Measurements from ENCODE around the gene TBX1.

The TBX1 gene

GRCh38 chr22:19795617-19796008 lies 35.0 kb downstream of the TBX1 start:
- no peak for TF ChIP-seq CTCF (IDR thresholded peaks at IDR 0.05; ENCODE audit: low read depth, low read length, missing control alignments)
- in situ Hi-C loops (cut with HindIII; ENCODE audit: low sequenced_read_pairs): no loop called here
- no peak for DNase-seq (ENCODE audit: low read depth)
- no peak overlapping the region for H3K4me3 ChIP-seq (ENCODE audit: low read depth, low read length)

GRCh38 chr22:19796160-19796559 lies 35.6 kb downstream of the TBX1 start:
- in situ Hi-C loops (cut with HindIII; ENCODE audit: low sequenced_read_pairs): no loop called here
- no peak for TF ChIP-seq CTCF (IDR thresholded peaks at IDR 0.05; ENCODE audit: low read depth, low read length, missing control alignments)
- H3K4me3 ChIP-seq (ENCODE audit: low read depth, low read length): no peak overlapping the region
- no peak for DNase-seq (ENCODE audit: low read depth)

- no peak overlapping the region for H3K4me3 ChIP-seq (ENCODE audit: low read depth, low read length)
- in situ Hi-C loops (cut with HindIII; ENCODE audit: low sequenced_read_pairs): no loop called here
- DNase-seq (ENCODE audit: low read depth): no peak
- no peak for TF ChIP-seq CTCF (IDR thresholded peaks at IDR 0.05; ENCODE audit: low read depth, low read length, missing control alignments)
These were observed 36.8 kb downstream of the TBX1 start for GRCh38 chr22:19797086-19798002.

- no peak for TF ChIP-seq CTCF (IDR thresholded peaks at IDR 0.05; ENCODE audit: low read depth, low read length, missing control alignments)
- no peak for DNase-seq (ENCODE audit: low read depth)
These were observed 37.6 kb downstream of the TBX1 start for GRCh38 chr22:19798003-19798665.

GRCh38 chr22:19798891-19799293 lies 38.3 kb downstream of the TBX1 start:
- no peak for TF ChIP-seq CTCF (IDR thresholded peaks at IDR 0.05; ENCODE audit: low read depth, low read length, missing control alignments)
- H3K4me3 ChIP-seq (ENCODE audit: low read depth, low read length): no peak overlapping the region
- in situ Hi-C loops (cut with HindIII; ENCODE audit: low sequenced_read_pairs): no loop called here

More at GRCh38 chr22:19798003-19798665, 37.6 kb downstream of the TBX1 start:
- H3K4me3 ChIP-seq (ENCODE audit: low read depth, low read length): no peak overlapping the region
- in situ Hi-C loops (cut with HindIII; ENCODE audit: low sequenced_read_pairs): no loop called here

GRCh38 chr22:19799322-19800190 lies 39.0 kb downstream of the TBX1 start:
- TF ChIP-seq CTCF (IDR thresholded peaks at IDR 0.05; ENCODE audit: low read depth, low read length, missing control alignments): peak; percentile 17
- in situ Hi-C loops (cut with HindIII; ENCODE audit: low sequenced_read_pairs): no loop called here
- peak; percentile 95 for DNase-seq (ENCODE audit: low read depth)
- H3K4me3 ChIP-seq (ENCODE audit: low read depth, low read length): no peak overlapping the region

More at GRCh38 chr22:19798891-19799293, 38.3 kb downstream of the TBX1 start:
- DNase-seq (ENCODE audit: low read depth): no peak
